ENCODE measurements around the gene MACROD1. TPM values are rescaled to one million over a fixed set of nuclear protein-coding genes. Genes with fewer than 3 reads are reported as not detected.
A peak's percentile ranks its signal among the peaks of the same experiment; 100 is the strongest.
"Not testable (repeated sequence)": the region's sequence is repeated elsewhere in the genome, so short reads cannot be mapped to it uniquely, and the experiment has no call there.

Gene MACROD1
- total and polyA plus RNA-seq, 2 experiments from 2014 or later = 21.2 to 29.8 TPM

DNA sequence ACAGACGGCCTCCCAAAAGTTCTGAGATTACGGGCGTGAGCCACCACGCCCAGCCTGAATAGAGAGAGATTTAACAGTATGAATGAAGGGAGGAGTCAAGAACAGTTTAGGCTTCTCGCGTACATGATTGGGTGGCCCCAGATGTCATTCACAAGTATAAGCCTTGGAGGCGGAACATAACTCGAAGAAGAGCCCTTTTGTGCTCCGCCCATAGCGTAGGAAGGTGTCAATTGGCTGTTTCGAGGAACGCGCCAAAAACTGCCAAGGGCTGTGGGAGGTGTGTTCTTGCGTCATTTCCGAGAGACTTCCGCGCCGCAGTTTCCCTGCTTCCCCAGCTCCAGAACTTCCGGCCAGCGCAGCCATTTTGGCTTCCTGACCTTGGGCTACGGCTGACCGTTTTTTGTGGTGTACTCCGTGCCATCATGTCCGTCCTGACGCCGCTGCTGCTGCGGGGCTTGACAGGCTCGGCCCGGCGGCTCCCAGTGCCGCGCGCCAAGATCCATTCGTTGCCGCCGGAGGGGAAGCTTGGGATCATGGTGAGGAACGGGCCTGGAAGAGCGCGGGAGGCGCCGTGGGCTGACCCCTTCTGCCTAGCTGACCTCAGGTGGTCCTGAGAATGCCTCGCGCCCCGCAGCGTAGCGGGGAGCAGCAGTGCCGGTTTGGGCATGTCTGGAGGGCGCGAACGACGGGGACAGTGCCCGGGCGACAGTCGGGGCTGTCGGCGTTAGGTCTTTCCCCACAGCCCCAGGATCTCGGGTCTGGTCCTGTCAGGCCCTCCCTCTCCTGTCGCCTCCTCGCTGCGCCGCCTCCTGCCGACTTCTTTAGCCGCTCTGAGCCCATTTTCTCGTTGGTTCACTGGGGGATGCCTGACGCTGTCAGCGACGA is 191.4 kb downstream of the MACROD1 start, which contains the start of gene COX8A:
Gene COX8A, plus strand, starts transcription at position 362 of the 885 bp plus-strand sequence. Its CDS starts 61 bp downstream, at position 423.
- DNase-seq (ENCODE audit: low spot score) = peak; percentile 99
- H3K9me3 ChIP-seq (ENCODE audit: low read depth) = no peaks in the 10 kb centered on the region
- under 1% methylated on average over 55 of the region's 67 CpGs for WGBS (ENCODE audit: low lambda C conversion rate, missing lambda C conversion rate)
- H4K20me1 ChIP-seq (ENCODE audit: insufficient read depth, poor library complexity, severe bottlenecking) = peaks cover 12% of the 10 kb centered on the region
- no peaks in the 10 kb centered on the region for H3K36me3 ChIP-seq (replicated peaks; ENCODE audit: insufficient read depth, low read depth)
- peak within 1 kb of the TSS; percentile 59 for H2AFZ ChIP-seq
- TF ChIP-seq, protein P1, sequence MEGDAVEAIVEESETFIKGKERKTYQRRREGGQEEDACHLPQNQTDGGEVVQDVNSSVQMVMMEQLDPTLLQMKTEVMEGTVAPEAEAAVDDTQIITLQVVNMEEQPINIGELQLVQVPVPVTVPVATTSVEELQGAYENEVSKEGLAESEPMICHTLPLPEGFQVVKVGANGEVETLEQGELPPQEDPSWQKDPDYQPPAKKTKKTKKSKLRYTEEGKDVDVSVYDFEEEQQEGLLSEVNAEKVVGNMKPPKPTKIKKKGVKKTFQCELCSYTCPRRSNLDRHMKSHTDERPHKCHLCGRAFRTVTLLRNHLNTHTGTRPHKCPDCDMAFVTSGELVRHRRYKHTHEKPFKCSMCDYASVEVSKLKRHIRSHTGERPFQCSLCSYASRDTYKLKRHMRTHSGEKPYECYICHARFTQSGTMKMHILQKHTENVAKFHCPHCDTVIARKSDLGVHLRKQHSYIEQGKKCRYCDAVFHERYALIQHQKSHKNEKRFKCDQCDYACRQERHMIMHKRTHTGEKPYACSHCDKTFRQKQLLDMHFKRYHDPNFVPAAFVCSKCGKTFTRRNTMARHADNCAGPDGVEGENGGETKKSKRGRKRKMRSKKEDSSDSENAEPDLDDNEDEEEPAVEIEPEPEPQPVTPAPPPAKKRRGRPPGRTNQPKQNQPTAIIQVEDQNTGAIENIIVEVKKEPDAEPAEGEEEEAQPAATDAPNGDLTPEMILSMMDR (IDR thresholded peaks at IDR 0.05; ENCODE audit: poor library complexity) = no peak
- TF ChIP-seq EZH2 (IDR thresholded peaks at IDR 0.05; ENCODE audit: borderline replicate concordance) = no peak
- no peak for TF ChIP-seq EZH2phosphoT487 (IDR thresholded peaks at IDR 0.05; ENCODE audit: low read depth, severe bottlenecking, unreplicated experiment)
- H3K79me2 ChIP-seq = peaks cover 47% of the 10 kb centered on the region
- no peaks in the 10 kb centered on the region for H3K27me3 ChIP-seq
- no peaks in the 10 kb centered on the region for H3K9me2 ChIP-seq (replicated peaks; ENCODE audit: insufficient read depth)
- H3K4me1 ChIP-seq (ENCODE audit: insufficient read depth) = peaks cover 15% of the 10 kb centered on the region
- peak within 1 kb of the TSS; percentile 97 for H3K4me2 ChIP-seq
- H3K27ac ChIP-seq = peak within 1 kb of the TSS; percentile 87
- peak within 1 kb of the TSS; percentile 51 for H3K4me3 ChIP-seq

DNA sequence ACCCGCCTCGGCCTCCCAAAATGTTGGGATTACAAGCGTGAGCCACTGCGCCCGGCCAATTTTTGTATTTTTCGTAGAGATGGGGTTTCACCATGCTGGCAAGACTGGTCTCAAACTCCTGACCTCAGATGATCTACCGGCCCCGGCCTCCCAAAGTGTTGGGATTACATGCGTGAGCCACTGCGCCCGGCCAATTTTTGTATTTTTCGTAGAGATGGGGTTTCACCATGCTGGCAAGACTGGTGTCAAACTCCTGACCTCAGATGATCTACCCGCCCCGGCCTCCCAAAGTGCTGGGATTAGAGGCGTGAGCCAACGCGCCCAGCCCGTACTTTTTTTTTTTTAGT is 192.0 kb downstream of the MACROD1 start:
- WGBS (ENCODE audit: low lambda C conversion rate, missing lambda C conversion rate) = 57% methylated on average over 14 of the region's 18 CpGs
- H3K4me3 ChIP-seq; H3K9me3 ChIP-seq (ENCODE audit: low read depth); H3K36me3 ChIP-seq (replicated peaks; ENCODE audit: insufficient read depth, low read depth); DNase-seq (ENCODE audit: low spot score); H3K9me2 ChIP-seq (replicated peaks; ENCODE audit: insufficient read depth); H3K27ac ChIP-seq; H3K27me3 ChIP-seq; H2AFZ ChIP-seq: not testable (repeated sequence)
- H4K20me1 ChIP-seq (ENCODE audit: insufficient read depth, poor library complexity, severe bottlenecking) = peaks cover 12% of the 10 kb centered on the region
- H3K79me2 ChIP-seq = peaks cover 40% of the 10 kb centered on the region
- peaks cover 15% of the 10 kb centered on the region for H3K4me1 ChIP-seq (ENCODE audit: insufficient read depth)
- peak overlapping the region; percentile 66 for H3K4me2 ChIP-seq

DNA sequence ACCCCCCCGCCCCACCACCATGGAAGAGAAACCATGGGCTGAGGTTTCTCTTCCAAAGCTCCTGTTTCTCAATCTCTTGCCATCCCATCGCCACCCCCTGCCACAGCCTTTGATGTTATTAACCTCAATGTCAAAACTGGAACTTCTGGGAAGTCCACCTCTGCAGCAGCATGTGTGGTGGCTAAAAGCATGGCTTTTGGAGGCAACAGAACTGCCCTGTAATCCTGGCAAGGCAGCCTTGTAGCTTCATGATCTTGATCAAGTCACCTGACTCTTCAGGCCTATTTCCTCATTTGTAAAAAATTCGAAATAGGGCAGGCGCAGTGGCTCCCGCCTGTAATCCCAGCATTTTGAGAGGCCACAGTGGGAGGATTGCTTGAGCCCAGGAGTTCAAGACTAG is 195.0 kb downstream of the MACROD1 start:
- peaks cover 11% of the 10 kb centered on the region for H3K79me2 ChIP-seq
- no peak overlapping the region for H3K4me2 ChIP-seq
- no peaks in the 10 kb centered on the region for H3K27me3 ChIP-seq
- 76% methylated on average over 5 of the region's 5 CpGs for WGBS (ENCODE audit: low lambda C conversion rate, missing lambda C conversion rate)
- H4K20me1 ChIP-seq (ENCODE audit: insufficient read depth, poor library complexity, severe bottlenecking) = peaks cover 5% of the 10 kb centered on the region
- no peak for TF ChIP-seq EZH2phosphoT487 (IDR thresholded peaks at IDR 0.05; ENCODE audit: low read depth, severe bottlenecking, unreplicated experiment)
- H3K4me1 ChIP-seq (ENCODE audit: insufficient read depth) = peaks cover 7% of the 10 kb centered on the region
- no peak overlapping the region for H3K27ac ChIP-seq
- H3K4me3 ChIP-seq = no peak overlapping the region
- H3K9me2 ChIP-seq (replicated peaks; ENCODE audit: insufficient read depth) = no peaks in the 10 kb centered on the region
- DNase-seq (ENCODE audit: low spot score) = no peak
- no peak overlapping the region for H2AFZ ChIP-seq
- H3K36me3 ChIP-seq (replicated peaks; ENCODE audit: insufficient read depth, low read depth) = no peaks in the 10 kb centered on the region
- no peaks in the 10 kb centered on the region for H3K9me3 ChIP-seq (ENCODE audit: low read depth)

DNA sequence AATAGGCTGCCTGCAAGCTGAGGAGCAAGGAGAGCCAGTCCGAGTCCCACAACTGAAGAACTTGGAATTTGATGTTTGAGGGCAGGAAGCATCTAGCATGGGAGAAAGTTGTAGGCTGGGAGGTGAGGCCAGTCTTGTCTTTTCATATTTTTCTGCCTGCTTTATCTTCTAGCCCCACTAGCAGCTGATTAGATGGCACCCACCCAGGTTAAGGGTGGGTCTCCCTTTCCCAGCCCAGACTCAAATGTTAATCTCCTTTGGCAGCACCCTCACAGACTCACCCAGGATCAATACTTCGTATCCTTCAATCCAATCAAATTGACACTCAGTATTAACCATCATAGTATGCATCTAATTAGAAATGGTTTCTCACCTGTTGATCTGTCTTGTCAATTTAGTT is 196.5 kb downstream of the MACROD1 start:
- no peaks in the 10 kb centered on the region for H3K9me2 ChIP-seq (replicated peaks; ENCODE audit: insufficient read depth)
- H3K27me3 ChIP-seq = no peaks in the 10 kb centered on the region
- no peak overlapping the region for H2AFZ ChIP-seq
- H3K4me1 ChIP-seq (ENCODE audit: insufficient read depth) = no peaks in the 10 kb centered on the region
- no peak overlapping the region for H3K27ac ChIP-seq
- H3K9me3 ChIP-seq (ENCODE audit: low read depth) = no peaks in the 10 kb centered on the region
- H3K79me2 ChIP-seq = no peaks in the 10 kb centered on the region
- H3K4me2 ChIP-seq = no peak overlapping the region
- 86% methylated on average over 2 of the region's 2 CpGs for WGBS (ENCODE audit: low lambda C conversion rate, missing lambda C conversion rate)
- no peak overlapping the region for H3K4me3 ChIP-seq
- no peaks in the 10 kb centered on the region for H4K20me1 ChIP-seq (ENCODE audit: insufficient read depth, poor library complexity, severe bottlenecking)
- TF ChIP-seq EZH2 (IDR thresholded peaks at IDR 0.05; ENCODE audit: borderline replicate concordance) = no peak
- TF ChIP-seq EZH2phosphoT487 (IDR thresholded peaks at IDR 0.05; ENCODE audit: low read depth, severe bottlenecking, unreplicated experiment) = no peak
- TF ChIP-seq, protein P1 (IDR thresholded peaks at IDR 0.05; ENCODE audit: poor library complexity) = no peak
- H3K36me3 ChIP-seq (replicated peaks; ENCODE audit: insufficient read depth, low read depth) = no peaks in the 10 kb centered on the region
- no peak for DNase-seq (ENCODE audit: low spot score)

All from hepatocyte (in vitro differentiated cells).